K562 (cell line): Measurements from ENCODE around the gene DPM2. TPM values are rescaled to one million over a fixed set of nuclear protein-coding genes. Genes with fewer than 3 reads are reported as not detected.

Source experiments
- CBX3 ChIP-seq, 2 experiments: IDR thresholded peaks; 1 replicate in 1 of 2; 2 replicates in 1 of 2; pipeline ENCODE4 v1.6.1; 2012; ENCODE audit warnings: inconsistent platforms in 2 of 2, low read length in 2 of 2, borderline replicate concordance in 1 of 2, control low read depth in 1 of 2
- CCNT2 ChIP-seq: IDR thresholded peaks from 2 replicates; pipeline ENCODE4 v1.6.1; 2011; ENCODE audit warnings: borderline replicate concordance, low read depth, mild to moderate bottlenecking, moderate library complexity, mixed read lengths, low read length; ENCODE audit not compliant: insufficient read length; ENCODE audit errors: extremely low read depth
- ESRRA ChIP-seq: fragments of 450-650 bp; IDR thresholded peaks from 2 replicates; pipeline ENCODE4 v1.6.1; 2014; ENCODE audit warnings: low read depth, mild to moderate bottlenecking, moderate library complexity, borderline replicate concordance
- FOXP1 ChIP-seq: sonication (generic); formaldehyde crosslinking; IDR thresholded peaks from 2 replicates; pipeline ENCODE4 v1.8.0; 2022; ENCODE audit warnings: mild to moderate bottlenecking, missing genetic modification reagents
- HDGF ChIP-seq: fragments of 450-650 bp; IDR thresholded peaks from 2 replicates; pipeline ENCODE4 v1.6.1; 2016
- HMBOX1 ChIP-seq: sonication (generic); IDR thresholded peaks from 2 replicates; pipeline ENCODE4 v1.6.1; 2016
- HMG20A ChIP-seq: fragments of 450-650 bp; formaldehyde crosslinking; conservative IDR thresholded peaks from 2 replicates; pipeline ENCODE4 v1.4.0; 2020; ENCODE audit warnings: mild to moderate bottlenecking, mixed read lengths
- JUN ChIP-seq, 2 experiments: sonication (generic) in 1 of 2; formaldehyde crosslinking in 1 of 2; IDR thresholded peaks; 2 replicates each; pipeline versions ENCODE4 v1.6.1 to v1.8.0; 2012 to 2022; ENCODE audit warnings: borderline replicate concordance in 2 of 2, mild to moderate bottlenecking in 2 of 2, improper control_type of control experiment in 1 of 2, low read depth in 1 of 2, low read length in 1 of 2, missing genetic modification reagents in 1 of 2
- MYBL2 ChIP-seq, 2 experiments: fragments of 450-650 bp in 1 of 2; sonication (generic) in 1 of 2; formaldehyde crosslinking in 1 of 2; IDR thresholded peaks; 2 replicates each; pipeline versions ENCODE4 v1.6.1 to v1.8.1; 2017 to 2022; ENCODE audit warnings: borderline replicate concordance in 1 of 2, inconsistent platforms in 1 of 2, low read depth in 1 of 2, mild to moderate bottlenecking in 1 of 2, missing genetic modification reagents in 1 of 2, moderate library complexity in 1 of 2
- MYC ChIP-seq, 2 experiments: fragments of 250-450 bp in 1 of 2; sonication (Bioruptor Pico) in 1 of 2; IDR thresholded peaks; 2 replicates each; pipeline versions ENCODE4 v1.5.1 to v1.6.1; 2012 to 2021; ENCODE audit warnings: low read depth in 2 of 2, borderline replicate concordance in 1 of 2, improper control_type of control experiment in 1 of 2, low read length in 1 of 2, mild to moderate bottlenecking in 1 of 2, moderate library complexity in 1 of 2
- NELFE ChIP-seq: IDR thresholded peaks from 2 replicates; pipeline ENCODE4 v1.6.1; 2011; ENCODE audit warnings: mild to moderate bottlenecking; ENCODE audit not compliant: insufficient read depth, insufficient read length
- NEUROD1 ChIP-seq: fragments of 150-350 bp; IDR thresholded peaks from 2 replicates; pipeline ENCODE4 v1.6.1; 2014; ENCODE audit warnings: borderline replicate concordance, low read length, low read depth; ENCODE audit not compliant: partially characterized antibody
- RB1 ChIP-seq: fragments of 450-650 bp; IDR thresholded peaks from 2 replicates; pipeline ENCODE4 v1.6.1; 2017; ENCODE audit warnings: low read depth, mild to moderate bottlenecking
- RBM14 ChIP-seq: fragments of 200-400 bp; formaldehyde crosslinking; IDR thresholded peaks from 2 replicates; pipeline ENCODE4 v1.6.1; 2018; ENCODE audit warnings: low read depth, mild to moderate bottlenecking, low read length, moderate library complexity, borderline replicate concordance; ENCODE audit not compliant: insufficient read depth
- RNF219 ChIP-seq: fragments of 250-450 bp; sonication (Bioruptor Pico); IDR thresholded peaks from 2 replicates; pipeline ENCODE4 v1.5.0; 2022; ENCODE audit warnings: mild to moderate bottlenecking
- SMAD3 ChIP-seq: fragments of 450-650 bp; formaldehyde crosslinking; conservative IDR thresholded peaks from 2 replicates; pipeline ENCODE4 v1.4.0; 2020; ENCODE audit warnings: mild to moderate bottlenecking
- SUPT5H ChIP-seq: fragments of 450-650 bp; IDR thresholded peaks from 2 replicates; pipeline ENCODE4 v1.6.1; 2016
- ZKSCAN1 ChIP-seq: fragments of 150-350 bp; IDR thresholded peaks from 2 replicates; pipeline ENCODE4 v1.6.1; 2016; ENCODE audit warnings: low read depth, low read length
- polyA plus RNA-seq, 8 experiments: library from polyadenylated mRNA; depleted of rRNA in 4 of 8; stranded (reverse) in 5 of 8; unstranded in 3 of 8; fragments of >200 nt; fragmentation: Nextera tagmentation in 2 of 8; fragmentation: Illumina TruSeq in 1 of 8; extraction: Ambion mirVana in 2 of 8; extraction: Trizol in 1 of 8; gene quantifications; 2 replicates each; pipeline versions ENCODE4 v1.2.1 to v1.2.3, GENCODE V29; 2011 to 2014; ENCODE audit warnings: inconsistent platforms in 1 of 8, missing spikeins in 1 of 8
- total RNA-seq, 7 experiments: library from RNA; depleted of rRNA in 6 of 7; stranded (reverse); fragments of >200 nt in 6 of 7; fragmentation: Illumina TruSeq in 2 of 7; extraction: Trizol in 2 of 7; gene quantifications; 2 replicates each; pipeline versions ENCODE4 v1.2.1 to v1.2.3, GENCODE V29; 2011 to 2021; ENCODE audit warnings: low replicate concordance in 1 of 7
- TF ChIP-seq, protein P1 (sequence below): sonication (generic); formaldehyde crosslinking; IDR thresholded peaks from 2 replicates; pipeline ENCODE4 v1.9.0; 2022; ENCODE audit warnings: mild to moderate bottlenecking, missing genetic modification reagents

Gene DPM2
- total and polyA plus RNA-seq, 9 of the 15 experiments (the other 6 are each of a cell fraction or from before 2014, with no cell fraction given), result 43.5 to 126 (median 71.1) TPM

GRCh38 chr9:127903557-127904475 lies 33.8 kb downstream of the DPM2 start (continued):
- TF ChIP-seq ESRRA (0 out of 2 replicates have a peak, but pooled peaks have one; percentile 15), NEUROD1 (peak; percentile 29), CCNT2 (peak; percentile 35), MYC (IDR thresholded peaks at IDR 0.05; ENCODE audit: low read depth, low read length) (no peak), MYC (CRISPR knock-in tag; IDR thresholded peaks at IDR 0.05; ENCODE audit: borderline replicate concordance, low read depth) (no peak), RBM14 (no peak), RNF219 (no peak), NELFE (no peak), HMBOX1 (no peak), RB1 (0 out of 2 replicates have a peak, but pooled peaks have one; percentile 30), MYBL2 (IDR thresholded peaks at IDR 0.05; ENCODE audit: low read depth) (no peak), MYBL2 (CRISPR knock-in tag; IDR thresholded peaks at IDR 0.05; ENCODE audit: borderline replicate concordance) (no peak), ZKSCAN1 (no peak), HMG20A (CRISPR knock-in tag) (no peak), JUN (IDR thresholded peaks at IDR 0.05; ENCODE audit: borderline replicate concordance, low read depth, low read length) (no peak), JUN (CRISPR knock-in tag; IDR thresholded peaks at IDR 0.05; ENCODE audit: borderline replicate concordance) (peak; percentile 77; the same call in 1 of the 2 replicates), SUPT5H (peak; percentile 56; the same call in 1 of the 2 replicates), SMAD3 (CRISPR knock-in tag) (no peak), HDGF (0 out of 2 replicates have a peak, but pooled peaks have one; percentile 58), FOXP1 (CRISPR knock-in tag) (peak; percentile 61; the same call in 1 of the 2 replicates), CBX3 (IDR thresholded peaks at IDR 0.05; ENCODE audit: borderline replicate concordance in 1 of 2, low read length in 2 of 2) (no peak; a peak in 1 of 3 replicates)
- TF ChIP-seq, protein P1, sequence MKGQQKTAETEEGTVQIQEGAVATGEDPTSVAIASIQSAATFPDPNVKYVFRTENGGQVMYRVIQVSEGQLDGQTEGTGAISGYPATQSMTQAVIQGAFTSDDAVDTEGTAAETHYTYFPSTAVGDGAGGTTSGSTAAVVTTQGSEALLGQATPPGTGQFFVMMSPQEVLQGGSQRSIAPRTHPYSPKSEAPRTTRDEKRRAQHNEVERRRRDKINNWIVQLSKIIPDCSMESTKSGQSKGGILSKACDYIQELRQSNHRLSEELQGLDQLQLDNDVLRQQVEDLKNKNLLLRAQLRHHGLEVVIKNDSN, result no peak
